AG10803 (cell line): Measurements from ENCODE around the gene FOXN3.

Source experiments
- DNase-seq: peaks from one replicate; pipeline ENCODE4 v3.0.0; 2010; ENCODE audit warnings: low read depth
- H3K4me3 ChIP-seq: 2 replicates; pipeline ENCODE4 v1.5.1; 2011; ENCODE audit warnings: mild to moderate bottlenecking, low read length, control low read depth
- CTCF ChIP-seq: conservative IDR thresholded peaks from 2 replicates; pipeline ENCODE4 v1.5.1; 2011; ENCODE audit warnings: mild to moderate bottlenecking, low read length, control low read depth, inconsistent platforms

Gene FOXN3

GRCh38 chr14:89197623-89198022 is 219.4 kb downstream of the FOXN3 start:
- no peak for DNase-seq
- H3K4me3 ChIP-seq, result no peak overlapping the region
- no peak for TF ChIP-seq CTCF

- no peak overlapping the region for H3K4me3 ChIP-seq
- TF ChIP-seq CTCF, result no peak
- no peak for DNase-seq
Measured at GRCh38 chr14:89196545-89196944, 220.5 kb downstream of the FOXN3 start.

GRCh38 chr14:89194376-89194775 is 222.7 kb downstream of the FOXN3 start:
- no peak overlapping the region for H3K4me3 ChIP-seq
- TF ChIP-seq CTCF, result no peak
- DNase-seq, result no peak

- H3K4me3 ChIP-seq, result no peak overlapping the region
- DNase-seq, result no peak
- TF ChIP-seq CTCF, result no peak
Measured at GRCh38 chr14:89190765-89191513, 226.1 kb downstream of the FOXN3 start.

GRCh38 chr14:89188492-89188891 is 228.5 kb downstream of the FOXN3 start:
- H3K4me3 ChIP-seq, result no peak overlapping the region
- no peak for DNase-seq
- no peak for TF ChIP-seq CTCF

GRCh38 chr14:89187501-89187900 is 229.5 kb downstream of the FOXN3 start:
- TF ChIP-seq CTCF, result no peak
- no peak for DNase-seq
- no peak overlapping the region for H3K4me3 ChIP-seq

GRCh38 chr14:89186856-89187376 is 230.1 kb downstream of the FOXN3 start:
- DNase-seq, result no peak

More at GRCh38 chr14:89186856-89187376, 230.1 kb downstream of the FOXN3 start:
- no peak for TF ChIP-seq CTCF
- H3K4me3 ChIP-seq, result no peak overlapping the region
